HG02973 (cell line): Measurements from ENCODE around the gene CCDC174.
"Not testable (repeated sequence)": the region's sequence is repeated elsewhere in the genome, so short reads cannot be mapped to it uniquely, and the experiment has no call there.

Source experiments
- ATAC-seq: cut with Tn5 transposase; IDR thresholded peaks from one replicate; pipeline ENCODE4 v1.9.1; 2021; ENCODE audit warnings: moderate library complexity; ENCODE audit not compliant: unreplicated experiment

The CCDC174 gene

GRCh38 chr3:14651440-14652251 lies at the start of gene CCDC174:
Gene CCDC174 (plus strand): TSS chr3:14651762. CDS start chr3:14651837, 75 bp downstream.
- peak; percentile 97 for ATAC-seq

- no peak for ATAC-seq
These were observed 49.4 kb upstream of the CCDC174 start for GRCh38 chr3:14602006-14602803.

- ATAC-seq = no peak
These were observed 48.5 kb upstream of the CCDC174 start for GRCh38 chr3:14602804-14603644.

GRCh38 chr3:14605067-14605466 lies 46.5 kb upstream of the CCDC174 start:
- ATAC-seq = no peak

GRCh38 chr3:14605744-14606143 lies 45.8 kb upstream of the CCDC174 start:
- ATAC-seq = no peak

GRCh38 chr3:14606669-14607339 lies 44.8 kb upstream of the CCDC174 start:
- ATAC-seq = no peak

- no peak for ATAC-seq
These were observed 43.3 kb upstream of the CCDC174 start for GRCh38 chr3:14608298-14608697.

- ATAC-seq = not testable (repeated sequence)
These were observed 42.5 kb upstream of the CCDC174 start for GRCh38 chr3:14609058-14609457.

- ATAC-seq = no peak
These were observed 42.1 kb upstream of the CCDC174 start for GRCh38 chr3:14609506-14609905.

- ATAC-seq = no peak
These were observed 41.6 kb upstream of the CCDC174 start for GRCh38 chr3:14609941-14610340.

- no peak for ATAC-seq
These were observed 37.4 kb upstream of the CCDC174 start for GRCh38 chr3:14614189-14614588.

GRCh38 chr3:14614862-14615261 lies 36.7 kb upstream of the CCDC174 start:
- no peak for ATAC-seq

- ATAC-seq = no peak
These were observed 34.7 kb upstream of the CCDC174 start for GRCh38 chr3:14616606-14617507.

GRCh38 chr3:14617508-14618023 lies 34.0 kb upstream of the CCDC174 start:
- ATAC-seq = no peak

- no peak for ATAC-seq
These were observed 32.0 kb upstream of the CCDC174 start for GRCh38 chr3:14619605-14620004.

- ATAC-seq = no peak
These were observed 31.1 kb upstream of the CCDC174 start for GRCh38 chr3:14620512-14620911.

GRCh38 chr3:14621093-14621492 lies 30.5 kb upstream of the CCDC174 start:
- ATAC-seq = no peak

GRCh38 chr3:14622368-14622767 lies 29.2 kb upstream of the CCDC174 start:
- no peak for ATAC-seq

GRCh38 chr3:14623569-14624051 lies 28.0 kb upstream of the CCDC174 start:
- no peak for ATAC-seq
